Heart left ventricle (tissue), 16 donors: Measurements from ENCODE around the gene ASTN2. TPM values are rescaled to one million over a fixed set of nuclear protein-coding genes. Genes with fewer than 3 reads are reported as not detected.

Experiments
- ATAC-seq, 4 donors: fragments of 200-7000 bp; cut with Tn5 transposase; one replicate each; pipeline ENCODE4 v1.9.1; 2020 to 2022; ENCODE audit warnings: moderate library complexity in 4 of 4, mild to moderate bottlenecking in 3 of 4, moderate number of reproducible peaks in 1 of 4
- DNase-seq, 5 donors: peaks; one replicate each; pipeline ENCODE4 v3.0.0-alpha.2; 2020
- H3K27ac ChIP-seq, 12 donors: fragments of 200-600 bp; sonication (generic) in 4 of 12; one replicate each; pipeline versions ENCODE4 v1.5.0 to v1.8.0; 2016 to 2022; ENCODE audit warnings: mild to moderate bottlenecking in 2 of 12
- H3K27me3 ChIP-seq, 9 donors: fragments of 200-600 bp; sonication (generic) in 2 of 9; one replicate each; pipeline versions ENCODE4 v1.5.1 to v1.8.0; 2016 to 2022; ENCODE audit warnings: mild to moderate bottlenecking in 3 of 9
- H3K36me3 ChIP-seq, 9 donors: fragments of 200-600 bp; sonication (generic) in 2 of 9; one replicate each; pipeline versions ENCODE4 v1.5.0 to v1.8.0; 2018 to 2022; ENCODE audit warnings: mild to moderate bottlenecking in 2 of 9
- H3K4me1 ChIP-seq, 12 donors: fragments of 200-600 bp; sonication (generic) in 4 of 12; one replicate each; pipeline versions ENCODE4 v1.5.0 to v1.8.0; 2016 to 2022; ENCODE audit warnings: mild to moderate bottlenecking in 3 of 12
- H3K4me3 ChIP-seq, 12 donors: fragments of 200-600 bp; sonication (generic) in 4 of 12; one replicate each; pipeline versions ENCODE4 v1.5.0 to v1.8.0; 2017 to 2022; ENCODE audit warnings: mild to moderate bottlenecking in 9 of 12, moderate library complexity in 4 of 12
- H3K9me3 ChIP-seq, 12 donors: fragments of 200-600 bp; sonication (generic) in 4 of 12; one replicate each; pipeline versions ENCODE4 v1.5.0 to v1.8.0; 2016 to 2022; ENCODE audit warnings: mild to moderate bottlenecking in 1 of 12
- POLR2A ChIP-seq, 2 donors: fragments of 450-650 bp; IDR thresholded peaks; one replicate each; pipeline ENCODE4 v1.6.1; 2017; ENCODE audit warnings: antibody characterized with exemption in 2 of 2, mild to moderate bottlenecking in 2 of 2, moderate library complexity in 2 of 2
- WGBS, 4 donors: extraction: QIAGEN DNeasy Blood & Tissue Kit in 2 of 4; methylation state at CpG; one replicate each; pipeline versions ENCODE4 v1.1.5 to v1.1.7; 2013 to 2018; 5-methylcytosine and 5-hydroxymethylcytosine counted together
- intact Hi-C, 10 donors: fragments of 100-400 bp; cut with DNase I; formaldehyde crosslinking; loops; one replicate each; pipeline versions ENCODE4 v1.11.1 to v1.14.2; 2022
- polyA plus RNA-seq, 2 donors: library from polyadenylated mRNA; stranded (reverse); fragments of 200-250 nt; gene quantifications; one replicate each; pipeline ENCODE4 v1.2.3, GENCODE V29; 2013
- total RNA-seq, 9 donors: library from RNA; depleted of rRNA in 2 of 9; stranded (reverse); fragments of >200 nt in 2 of 9; fragmentation: NEBNext Ultra II Directional in 3 of 9; extraction: Animal tissue kit (Norgen Biotek cat#: 25700) in 3 of 9; gene quantifications; one replicate each; pipeline versions ENCODE4 v1.1.0 to v1.2.4, GENCODE V29; 2016 to 2023
- TF ChIP-seq, protein P1 (sequence below), 12 donors: fragments of 200-600 bp; sonication (generic) in 4 of 12; IDR thresholded peaks; one replicate each; pipeline versions ENCODE4 v1.5.0 to v1.8.0; 2018 to 2022; ENCODE audit warnings: antibody characterized with exemption in 12 of 12, mild to moderate bottlenecking in 5 of 12
- donor health status: ischemic (EF 13 %, LVEDD 7.1; RV severe dilation, severe dysfunction).
- donor health status: healthy with polysubstance abuse.
- donor health status: DM: no; HTN: yes; CAD: no.
- donor health status: DM: no; HTN: no; CAD: no.
- donor health status: ischemic (EF 25% LVEDD 6.9; RV normal size, moderate dysfunction).
- donor health status: ischemic (EF 25% LVEDD 5.7; RV mildly dilated, moderate dysfunction).
- donor health status: healthy.
- donor health status: DM: yes; HTN: yes; CAD: no.
- donor health status: ischemic (EF 35%, LVEDD 5.7; RV mildly dilated, moderate dysfunction).
- donor health status: nonischemic (EF 11% LVEDD 7.7; RV severe dilation, severe dysfunction).
- donor health status: DM: yes; HTN: yes; CAD: no.
- donor health status: PGD.
- donor health status: ischemic (EF 29% LVEDD 5.4; RV normal size, mild dysfunction).
- donor health status: nonischemic (EF 23%, LVEDD 6.1; RV moderate dilation, normal function).

Gene ASTN2
- total and polyA plus RNA-seq, 11 donors = 2.5 to 6.0 (median 3.5) TPM

DNA sequence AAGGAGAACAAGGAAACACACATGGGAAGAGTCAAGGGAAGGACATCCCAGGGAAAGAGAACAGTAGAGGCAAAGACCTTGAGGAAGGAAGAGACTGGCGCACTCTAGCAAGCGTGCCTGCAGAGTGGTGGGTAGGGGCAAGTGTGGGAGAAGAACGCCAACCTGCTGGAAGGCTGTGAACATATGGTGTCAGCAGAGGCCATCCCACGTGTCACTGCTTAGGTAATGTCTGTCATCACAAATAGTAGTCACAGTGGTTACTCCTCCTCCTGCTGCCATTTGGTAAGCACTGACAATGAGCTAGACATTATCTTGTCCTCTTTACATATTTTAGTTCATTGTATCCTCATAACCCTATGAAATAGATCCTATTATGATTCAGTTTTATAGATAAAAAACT, 934.2 kb downstream of the ASTN2 start:
- intact Hi-C loops = no loop called here
- H3K9me3 ChIP-seq = no peaks in the 10 kb centered on the region
- ATAC-seq (no peak), DNase-seq (no peak)
- peaks cover 0 to 26% (median 5%) of the 10 kb centered on the region in 12 donors for H3K4me1 ChIP-seq
- H3K36me3 ChIP-seq = no peaks in the 10 kb centered on the region
- no peak overlapping the region for H3K27ac ChIP-seq
- no peak for TF ChIP-seq POLR2A (IDR thresholded peaks at IDR 0.05)
- TF ChIP-seq, protein P1, sequence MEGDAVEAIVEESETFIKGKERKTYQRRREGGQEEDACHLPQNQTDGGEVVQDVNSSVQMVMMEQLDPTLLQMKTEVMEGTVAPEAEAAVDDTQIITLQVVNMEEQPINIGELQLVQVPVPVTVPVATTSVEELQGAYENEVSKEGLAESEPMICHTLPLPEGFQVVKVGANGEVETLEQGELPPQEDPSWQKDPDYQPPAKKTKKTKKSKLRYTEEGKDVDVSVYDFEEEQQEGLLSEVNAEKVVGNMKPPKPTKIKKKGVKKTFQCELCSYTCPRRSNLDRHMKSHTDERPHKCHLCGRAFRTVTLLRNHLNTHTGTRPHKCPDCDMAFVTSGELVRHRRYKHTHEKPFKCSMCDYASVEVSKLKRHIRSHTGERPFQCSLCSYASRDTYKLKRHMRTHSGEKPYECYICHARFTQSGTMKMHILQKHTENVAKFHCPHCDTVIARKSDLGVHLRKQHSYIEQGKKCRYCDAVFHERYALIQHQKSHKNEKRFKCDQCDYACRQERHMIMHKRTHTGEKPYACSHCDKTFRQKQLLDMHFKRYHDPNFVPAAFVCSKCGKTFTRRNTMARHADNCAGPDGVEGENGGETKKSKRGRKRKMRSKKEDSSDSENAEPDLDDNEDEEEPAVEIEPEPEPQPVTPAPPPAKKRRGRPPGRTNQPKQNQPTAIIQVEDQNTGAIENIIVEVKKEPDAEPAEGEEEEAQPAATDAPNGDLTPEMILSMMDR (IDR thresholded peaks at IDR 0.05) = no peak
- no peaks in the 10 kb centered on the region for H3K27me3 ChIP-seq
- WGBS, 4 donors = 90 to 94% (median 92%) methylated on average over 4 of the region's 4 CpGs
- no peak overlapping the region for H3K4me3 ChIP-seq

DNA sequence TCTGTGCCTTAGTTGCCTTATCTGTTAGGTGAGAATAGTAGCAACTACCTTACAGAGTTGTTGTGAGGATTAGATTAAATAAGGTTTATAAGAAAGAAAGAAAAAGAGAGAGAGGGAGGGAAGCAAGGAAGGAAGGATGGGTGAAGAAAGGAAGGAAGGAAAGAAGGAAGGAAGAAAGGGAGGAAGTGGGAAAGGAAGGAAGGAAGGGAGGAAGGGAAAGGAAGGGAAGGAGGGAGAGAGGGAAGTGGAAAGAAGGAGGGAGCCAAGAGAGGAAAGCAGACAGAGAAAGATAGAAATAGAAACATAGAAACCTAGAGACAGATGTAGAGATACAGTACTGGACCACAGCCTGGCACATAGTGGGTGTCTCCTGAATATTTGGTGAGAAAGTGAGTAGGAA, 934.9 kb downstream of the ASTN2 start:
- Histone ChIP-seq H3K36me3 (no peaks in the 10 kb centered on the region), H3K9me3 (no peaks in the 10 kb centered on the region), H3K4me3 (no peak overlapping the region), H3K27ac (no peak overlapping the region), H3K4me1 (peaks cover 0 to 26% (median 5%) of the 10 kb centered on the region in 12 donors), H3K27me3 (no peaks in the 10 kb centered on the region)
- DNase-seq (no peak), ATAC-seq (no peak)
- intact Hi-C loops = loop anchor here in 1 of 10 donors (10.0 kb wide), 1 partner anchor 595 kb away; no protein-coding TSS in a partner anchor
- no peak for TF ChIP-seq POLR2A (IDR thresholded peaks at IDR 0.05)
- TF ChIP-seq, protein P1 (IDR thresholded peaks at IDR 0.05) = no peak

DNA sequence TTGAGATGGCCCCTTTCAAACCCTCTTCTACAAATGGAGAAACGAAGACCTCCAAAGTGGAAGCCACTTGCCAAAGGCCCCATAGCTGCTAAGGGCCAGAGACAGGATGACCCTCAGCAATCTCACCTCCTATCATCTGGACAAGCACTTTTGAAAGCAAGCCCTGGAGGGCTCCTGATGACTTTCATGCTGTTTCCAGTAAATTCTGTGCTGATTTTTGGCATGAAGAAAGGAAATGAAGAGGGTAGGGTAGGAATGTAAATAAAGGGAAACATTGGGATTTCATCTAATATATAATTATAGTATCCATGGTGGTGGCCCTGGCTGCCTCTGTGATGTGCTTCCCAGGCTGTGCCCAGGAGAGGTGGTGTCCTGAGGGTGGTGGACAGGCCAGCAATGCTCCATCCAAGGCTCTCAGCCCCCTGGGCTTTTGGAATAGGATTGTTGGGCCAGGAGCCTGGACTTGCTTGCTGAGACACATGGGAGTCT, 935.8 kb downstream of the ASTN2 start:
- Histone ChIP-seq H3K27ac (no peak overlapping the region), H3K4me3 (no peak overlapping the region), H3K36me3 (no peaks in the 10 kb centered on the region), H3K4me1 (peaks cover 0 to 25% (median 5%) of the 10 kb centered on the region in 12 donors), H3K9me3 (no peaks in the 10 kb centered on the region), H3K27me3 (no peaks in the 10 kb centered on the region)
- WGBS, 4 donors = 69 to 82% (median 77%) methylated on average over 1 of the region's 1 CpG
- DNase-seq = no peak
- ATAC-seq = no peak
- intact Hi-C loops = loop anchor here in 1 of 10 donors (10.0 kb wide), 1 partner anchor 594 kb away; no protein-coding TSS in a partner anchor
- no peak for TF ChIP-seq POLR2A (IDR thresholded peaks at IDR 0.05)
- TF ChIP-seq, protein P1 (IDR thresholded peaks at IDR 0.05) = no peak

DNA sequence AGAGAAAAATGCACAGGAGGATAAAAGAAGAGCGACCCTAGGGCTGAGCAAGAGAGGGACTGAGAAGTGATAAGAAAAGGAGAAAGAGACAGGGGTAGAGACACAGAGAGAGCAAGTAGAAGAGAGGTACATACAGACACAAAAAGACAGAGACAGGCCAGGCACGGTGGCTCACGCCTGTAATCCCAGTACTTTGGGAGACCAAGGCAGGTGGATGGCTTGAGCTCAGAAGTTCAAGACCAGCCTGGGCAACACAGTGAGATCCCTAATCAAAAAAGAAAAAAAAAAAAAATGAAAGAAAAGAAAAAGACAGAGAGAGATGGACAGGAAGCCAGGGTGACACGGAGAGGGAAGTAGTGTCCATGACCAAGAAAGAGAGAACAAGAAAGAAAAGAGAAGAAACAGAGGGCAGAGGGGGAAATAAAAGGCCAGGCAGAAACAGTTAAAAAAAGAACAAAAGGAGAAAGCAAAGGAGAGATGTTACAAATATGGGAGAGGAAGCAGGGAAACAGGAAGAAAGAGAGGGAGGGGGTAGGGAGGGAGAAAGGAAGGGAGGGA, 937.2 kb downstream of the ASTN2 start:
- ATAC-seq (no peak), DNase-seq (no peak)
- peak overlapping the region in 4 of 12 donors; percentile 6 to 49 (median 34) for H3K27ac ChIP-seq
- 86 to 92% (median 88%) methylated on average over 4 of the region's 4 CpGs for WGBS, 4 donors
- H3K27me3 ChIP-seq = no peaks in the 10 kb centered on the region
- peaks cover 0 to 19% (median 5%) of the 10 kb centered on the region in 12 donors for H3K4me1 ChIP-seq
- no peaks in the 10 kb centered on the region for H3K9me3 ChIP-seq
- no peak for TF ChIP-seq POLR2A (IDR thresholded peaks at IDR 0.05)
- TF ChIP-seq, protein P1 (IDR thresholded peaks at IDR 0.05) = no peak
- intact Hi-C loops = loop anchor here in 1 of 10 donors (10.0 kb wide), 1 partner anchor 593 kb away; no protein-coding TSS in a partner anchor
- H3K36me3 ChIP-seq = no peaks in the 10 kb centered on the region
- no peak overlapping the region for H3K4me3 ChIP-seq
